K562 (cell line): ENCODE data around the gene NUFIP1. TPM values are rescaled to one million over a fixed set of nuclear protein-coding genes. Genes with fewer than 3 reads are reported as not detected.

Experiments used
- ATAC-seq: fragments of 200-7000 bp; cut with Tn5 transposase; 3 replicates; pipeline ENCODE4 v1.9.1; 2020; ENCODE audit warnings: moderate library complexity
- BruUV-seq: library from RNA; stranded (reverse); fragments of 400-500 nt; replicated peaks from 2 replicates; lab custom pipeline; 2021; lab: Mats Ljungman, UMichigan
- CTCF ChIA-PET: fragments of 300-600 bp; formaldehyde crosslinking; extraction: SDS; loops from one replicate; lab custom pipeline; 2021; ENCODE audit warnings: low intra/inter-chr PET ratio; lab: Yijun Ruan, JAX
- POLR2A ChIA-PET: fragments of 300-600, 350-650 bp; sonication (Branson Sonifier 250); formaldehyde crosslinking; extraction: SDS; loops from one replicate; lab custom pipeline; 2021; ENCODE audit warnings: antibody characterized with exemption, inconsistent platforms; lab: Yijun Ruan, JAX
- DNase-seq, 4 experiments: peaks; one replicate each; pipeline versions ENCODE4 v3.0.0 to v3.0.0-alpha.2; 2011 to 2018; ENCODE audit warnings: low spot score in 3 of 4, mixed read lengths in 3 of 4; ENCODE audit errors: extremely low read depth in 1 of 4
- FAIRE-seq: peaks from 2 replicates; lab custom pipeline; 2011; peaks lifted over from hg19 to GRCh38; lab: Jason Lieb, UNC
- H2AFZ ChIP-seq: 2 replicates; pipeline ENCODE4 v1.6.0; 2011; ENCODE audit warnings: low read depth, low read length, control low read depth, inconsistent platforms
- H3K27ac ChIP-seq: fragments of 200-600 bp; 3 replicates; pipeline ENCODE4 v1.8.0; 2011; ENCODE audit warnings: low read depth, mild to moderate bottlenecking, control low read depth, inconsistent platforms, low read length, moderate library complexity, mixed read lengths; ENCODE audit errors: extremely low read depth
- H3K27me3 ChIP-seq, 2 experiments: fragments of 300-600 bp in 1 of 2; 2 replicates in 1 of 2; 3 replicates in 1 of 2; pipeline versions ENCODE4 v1.6.0 to v1.8.0; 2011; ENCODE audit warnings: inconsistent platforms in 2 of 2, low read length in 2 of 2, mild to moderate bottlenecking in 1 of 2, mixed read lengths in 1 of 2, moderate library complexity in 1 of 2; ENCODE audit not compliant: control insufficient read depth in 2 of 2, insufficient read depth in 2 of 2
- H3K36me3 ChIP-seq: fragments of 300-600 bp; 3 replicates; pipeline ENCODE4 v1.8.0; 2011; ENCODE audit warnings: mild to moderate bottlenecking, low read length, inconsistent platforms; ENCODE audit not compliant: control insufficient read depth, insufficient read depth
- H3K4me1 ChIP-seq, 2 experiments: fragments of 200-600 bp in 1 of 2; replicated peaks in 1 of 2; 2 replicates in 1 of 2; 3 replicates in 1 of 2; pipeline versions ENCODE4 v1.5.1 to v1.8.0; 2011; ENCODE audit warnings: inconsistent platforms in 2 of 2, low read length in 2 of 2, mild to moderate bottlenecking in 1 of 2, mixed read lengths in 1 of 2, moderate library complexity in 1 of 2; ENCODE audit not compliant: control insufficient read depth in 2 of 2, insufficient read depth in 2 of 2
- H3K4me2 ChIP-seq: 2 replicates; pipeline ENCODE4 v1.6.1; 2011; ENCODE audit warnings: low read length, control low read depth, inconsistent platforms, mixed read lengths; ENCODE audit not compliant: insufficient read depth
- H3K4me3 ChIP-seq: fragments of 200-600 bp; sonication (generic), shearing (Covaris generic); 2 replicates; pipeline ENCODE4 v1.5.1; 2016; ENCODE audit warnings: control low read depth, inconsistent platforms
- H3K79me2 ChIP-seq: fragments of 200-600 bp; 3 replicates; pipeline ENCODE4 v1.8.0; 2011; ENCODE audit warnings: low read length, inconsistent platforms; ENCODE audit not compliant: control insufficient read depth, insufficient read depth
- H3K9ac ChIP-seq, 2 experiments: 2 replicates each; pipeline versions ENCODE4 v1.6.0 to v1.6.1; 2011; ENCODE audit warnings: low read depth in 2 of 2, low read length in 2 of 2, control low read depth in 1 of 2, inconsistent platforms in 1 of 2, mild to moderate bottlenecking in 1 of 2, mixed read lengths in 1 of 2; ENCODE audit not compliant: insufficient read depth in 1 of 2
- H3K9me1 ChIP-seq: one replicate; pipeline ENCODE4 v1.6.0; 2011; ENCODE audit warnings: inconsistent platforms, mild to moderate bottlenecking, low read length, moderate library complexity; ENCODE audit not compliant: control insufficient read depth, insufficient read depth
- H3K9me3 ChIP-seq: replicated peaks from 2 replicates; pipeline ENCODE4 v1.5.1; 2011; ENCODE audit warnings: low read depth, low read length, inconsistent platforms; ENCODE audit not compliant: control insufficient read depth, insufficient read depth
- H4K20me1 ChIP-seq: replicated peaks from 2 replicates; pipeline ENCODE4 v1.6.1; 2011; ENCODE audit warnings: low read length, inconsistent platforms, mixed read lengths; ENCODE audit not compliant: control insufficient read depth, insufficient read depth
- DDX20 ChIP-seq: fragments of 450-650 bp; IDR thresholded peaks from 2 replicates; pipeline ENCODE4 v1.6.1; 2016; ENCODE audit warnings: missing genetic modification characterization, low read depth, mild to moderate bottlenecking, missing compliant biosample characterization, moderate library complexity
- HDAC3 ChIP-seq: fragments of 450-650 bp; IDR thresholded peaks from 2 replicates; pipeline ENCODE4 v1.6.1; 2018; ENCODE audit warnings: borderline replicate concordance, mild to moderate bottlenecking, moderate library complexity; ENCODE audit not compliant: partially characterized antibody
- HMBOX1 ChIP-seq: sonication (generic); IDR thresholded peaks from 2 replicates; pipeline ENCODE4 v1.6.1; 2016
- LEF1 ChIP-seq: fragments of 450-650 bp; IDR thresholded peaks from 2 replicates; pipeline ENCODE4 v1.6.1; 2016; ENCODE audit warnings: mild to moderate bottlenecking
- MAZ ChIP-seq, 2 experiments: fragments of 450-650 bp in 1 of 2; sonication (generic) in 1 of 2; formaldehyde crosslinking; IDR thresholded peaks in 1 of 2; conservative IDR thresholded peaks in 1 of 2; 2 replicates each; pipeline versions ENCODE4 v1.4.0 to v1.5.0; 2020; ENCODE audit warnings: mild to moderate bottlenecking in 1 of 2, missing genetic modification reagents in 1 of 2
- MCM7 ChIP-seq, 2 experiments: fragments of 450-650 bp; IDR thresholded peaks; 2 replicates each; pipeline ENCODE4 v1.6.1; 2016 to 2018
- MXI1 ChIP-seq: IDR thresholded peaks from 2 replicates; pipeline ENCODE4 v1.6.1; 2011; ENCODE audit warnings: low read depth, mild to moderate bottlenecking, improper control_type of control experiment, low read length
- POLR2A ChIP-seq: fragments of 450-650 bp; conservative IDR thresholded peaks from 2 replicates; pipeline ENCODE4 v1.6.1; 2016
- RFX5 ChIP-seq: IDR thresholded peaks from 2 replicates; pipeline ENCODE4 v1.6.1; 2011; ENCODE audit warnings: low read depth, mild to moderate bottlenecking, improper control_type of control experiment, low read length
- TCF15 ChIP-seq: fragments of 250-450 bp; sonication (Bioruptor Pico); IDR thresholded peaks from 2 replicates; pipeline ENCODE4 v1.8.0; 2022; ENCODE audit warnings: moderate library complexity, mild to moderate bottlenecking, inconsistent platforms
- TRIM28 ChIP-seq: fragments of 450-650 bp; IDR thresholded peaks from 2 replicates; pipeline ENCODE4 v1.6.1; 2017
- XRCC5 ChIP-seq: fragments of 200-400 bp; formaldehyde crosslinking; IDR thresholded peaks from 2 replicates; pipeline ENCODE4 v1.6.1; 2017; ENCODE audit warnings: low read depth, mild to moderate bottlenecking, low read length
- ZC3H4 ChIP-seq: sonication (generic); formaldehyde crosslinking; IDR thresholded peaks from 2 replicates; pipeline ENCODE4 v1.9.0; 2021; ENCODE audit warnings: missing genetic modification reagents, borderline replicate concordance
- ZNF212 ChIP-seq: fragments of 450-650 bp; formaldehyde crosslinking; IDR thresholded peaks from 2 replicates; pipeline ENCODE4 v1.4.0; 2020; ENCODE audit warnings: mild to moderate bottlenecking
- ZNF282 ChIP-seq: sonication (generic); formaldehyde crosslinking; IDR thresholded peaks from 2 replicates; pipeline ENCODE4 v1.8.1; 2023; ENCODE audit warnings: missing genetic modification reagents
- WGBS: fragments of 100-300 bp; shearing (Covaris generic); methylation state at CpG from one replicate; pipeline ENCODE4 v1.1.6; 2016; ENCODE audit warnings: low coverage, mixed read lengths; ENCODE audit not compliant: insufficient coverage; ENCODE audit errors: missing lambda C conversion rate; 5-methylcytosine and 5-hydroxymethylcytosine counted together
- in situ Hi-C: fragments of 300-500 bp; cut with MboI; formaldehyde crosslinking; loops from 4 replicates; pipeline ENCODE4 v1.15.0; 2018; ENCODE audit warnings: inconsistent platforms, mixed read lengths
- intact Hi-C: fragments of 100-400 bp; cut with micrococcal nuclease; formaldehyde crosslinking; loops from 2 replicates; pipeline ENCODE4 v1.14.2; 2022
- polyA plus RNA-seq, 8 experiments: library from polyadenylated mRNA; depleted of rRNA in 4 of 8; stranded (reverse) in 5 of 8; unstranded in 3 of 8; fragments of >200 nt; fragmentation: Nextera tagmentation in 2 of 8; fragmentation: Illumina TruSeq in 1 of 8; extraction: Ambion mirVana in 2 of 8; extraction: Trizol in 1 of 8; gene quantifications; 2 replicates each; pipeline versions ENCODE4 v1.2.1 to v1.2.3, GENCODE V29; 2011 to 2014; ENCODE audit warnings: inconsistent platforms in 1 of 8, missing spikeins in 1 of 8
- total RNA-seq, 7 experiments: library from RNA; depleted of rRNA in 6 of 7; stranded (reverse); fragments of >200 nt in 6 of 7; fragmentation: Illumina TruSeq in 2 of 7; extraction: Trizol in 2 of 7; gene quantifications; 2 replicates each; pipeline versions ENCODE4 v1.2.1 to v1.2.3, GENCODE V29; 2011 to 2021; ENCODE audit warnings: low replicate concordance in 1 of 7
- TF ChIP-seq, protein P1 (sequence below): sonication (generic); formaldehyde crosslinking; IDR thresholded peaks from 2 replicates; pipeline ENCODE4 v1.8.0; 2022; ENCODE audit warnings: mild to moderate bottlenecking, missing genetic modification reagents
- TF ChIP-seq, protein P2 (sequence below): fragments of 200-800 bp; sonication (Bioruptor generic); IDR thresholded peaks from 2 replicates; pipeline ENCODE4 v1.6.1; 2017; ENCODE audit warnings: missing genetic modification characterization, missing compliant biosample characterization

Gene NUFIP1
- total and polyA plus RNA-seq, 9 of the 15 experiments (the other 6 are each of a cell fraction or from before 2014, with no cell fraction given), result 2.6 to 9.7 (median 4.1) TPM

DNA sequence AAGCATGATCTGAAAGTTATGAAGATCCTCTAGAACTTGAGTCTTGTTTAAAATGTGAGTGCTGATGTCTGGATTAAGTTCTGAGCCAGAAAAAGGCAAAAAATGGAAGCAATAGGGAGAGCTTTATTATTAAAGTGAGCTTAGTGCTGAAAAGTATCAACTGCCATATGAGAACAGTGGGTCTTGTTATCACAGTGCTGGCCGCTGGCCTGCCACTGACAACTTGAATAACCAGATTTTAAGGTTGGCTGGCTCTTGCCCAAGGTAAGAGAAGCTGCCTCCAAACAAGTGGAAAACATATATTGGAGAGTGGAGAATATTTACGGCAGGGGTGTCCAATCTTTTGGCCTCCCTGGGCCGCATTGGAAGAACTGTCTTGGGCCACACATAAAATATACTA is 33.9 kb downstream of the NUFIP1 start:
- Histone ChIP-seq H3K4me3 (no peak overlapping the region), H3K4me1 (no peaks in the 10 kb centered on the region), H3K9ac (no peak overlapping the region), H3K9me1 (no peaks in the 10 kb centered on the region), H4K20me1 (no peaks in the 10 kb centered on the region), H3K36me3 (peaks cover 26% of the 10 kb centered on the region), H2AFZ (no peak overlapping the region), H3K4me2 (no peak overlapping the region), H3K27me3 (no peaks in the 10 kb centered on the region), H3K79me2 (no peaks in the 10 kb centered on the region), H3K27ac (no peak overlapping the region), H3K9me3 (no peaks in the 10 kb centered on the region)
- FAIRE-seq (no peak), ATAC-seq (no peak), DNase-seq (no peak)
- intact Hi-C loops, result no loop called here
- BruUV-seq, result no TSS peak
- TF ChIP-seq XRCC5 (no peak), HMBOX1 (no peak), POLR2A (no peak), HDAC3 (no peak), ZNF282 (CRISPR knock-in tag) (no peak), MXI1 (no peak), MCM7 (IDR thresholded peaks at IDR 0.05) (no peak), RFX5 (no peak), ZC3H4 (CRISPR knock-in tag) (no peak), TRIM28 (no peak), ZNF212 (CRISPR knock-in tag) (no peak), DDX20 (tag) (no peak), MAZ (CRISPR knock-in tag; conservative IDR thresholded peaks at IDR 0.05 in 1 of 2, IDR thresholded peaks at IDR 0.05 in 1 of 2) (no peak), TCF15 (no peak), LEF1 (no peak)
- TF ChIP-seq, protein P1, sequence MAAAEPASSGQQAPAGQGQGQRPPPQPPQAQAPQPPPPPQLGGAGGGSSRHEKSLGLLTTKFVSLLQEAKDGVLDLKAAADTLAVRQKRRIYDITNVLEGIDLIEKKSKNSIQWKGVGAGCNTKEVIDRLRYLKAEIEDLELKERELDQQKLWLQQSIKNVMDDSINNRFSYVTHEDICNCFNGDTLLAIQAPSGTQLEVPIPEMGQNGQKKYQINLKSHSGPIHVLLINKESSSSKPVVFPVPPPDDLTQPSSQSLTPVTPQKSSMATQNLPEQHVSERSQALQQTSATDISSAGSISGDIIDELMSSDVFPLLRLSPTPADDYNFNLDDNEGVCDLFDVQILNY (CRISPR knock-in tag), result no peak
- TF ChIP-seq, protein P2, sequence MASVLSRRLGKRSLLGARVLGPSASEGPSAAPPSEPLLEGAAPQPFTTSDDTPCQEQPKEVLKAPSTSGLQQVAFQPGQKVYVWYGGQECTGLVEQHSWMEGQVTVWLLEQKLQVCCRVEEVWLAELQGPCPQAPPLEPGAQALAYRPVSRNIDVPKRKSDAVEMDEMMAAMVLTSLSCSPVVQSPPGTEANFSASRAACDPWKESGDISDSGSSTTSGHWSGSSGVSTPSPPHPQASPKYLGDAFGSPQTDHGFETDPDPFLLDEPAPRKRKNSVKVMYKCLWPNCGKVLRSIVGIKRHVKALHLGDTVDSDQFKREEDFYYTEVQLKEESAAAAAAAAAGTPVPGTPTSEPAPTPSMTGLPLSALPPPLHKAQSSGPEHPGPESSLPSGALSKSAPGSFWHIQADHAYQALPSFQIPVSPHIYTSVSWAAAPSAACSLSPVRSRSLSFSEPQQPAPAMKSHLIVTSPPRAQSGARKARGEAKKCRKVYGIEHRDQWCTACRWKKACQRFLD, result no peak
- ChIA-PET CTCF (no interaction called here), POLR2A (no interaction called here)
- in situ Hi-C loops, result no loop called here
- 87% methylated on average over 3 of the region's 3 CpGs for WGBS
